H9 (cell line): ENCODE results near the gene CLEC12A. TPM values are rescaled to one million over a fixed set of nuclear protein-coding genes. Genes with fewer than 3 reads are reported as not detected.
A peak's percentile ranks its signal among the peaks of the same experiment; 100 is the strongest.

Experiments
- DNase-seq: peaks from one replicate; pipeline ENCODE4 v3.0.0-alpha.2; 2017
- H2AFZ ChIP-seq: one replicate; pipeline ENCODE4 v1.6.1; 2013; ENCODE audit warnings: mild to moderate bottlenecking, low read length, control low read depth, moderate library complexity
- H2AK5ac ChIP-seq: 2 replicates; pipeline ENCODE4 v1.6.1; 2013; ENCODE audit warnings: low read length, control low read depth, mixed read lengths; ENCODE audit not compliant: insufficient read length
- H2BK120ac ChIP-seq: one replicate; pipeline ENCODE4 v1.6.1; 2013; ENCODE audit warnings: low read depth, mild to moderate bottlenecking, low read length, control low read depth, inconsistent platforms; ENCODE audit not compliant: poor library complexity, severe bottlenecking
- H2BK12ac ChIP-seq: 2 replicates; pipeline ENCODE4 v1.6.1; 2013; ENCODE audit warnings: low read length, control low read depth, mixed read lengths, low read depth; ENCODE audit not compliant: insufficient read length
- H2BK15ac ChIP-seq: 2 replicates; pipeline ENCODE4 v1.6.1; 2013; ENCODE audit warnings: low read depth, low read length, control low read depth
- H2BK20ac ChIP-seq: one replicate; pipeline ENCODE4 v1.6.1; 2013; ENCODE audit warnings: low read depth, mild to moderate bottlenecking, low read length, control low read depth, inconsistent platforms; ENCODE audit not compliant: poor library complexity, severe bottlenecking
- H2BK5ac ChIP-seq: 2 replicates; pipeline ENCODE4 v1.6.1; 2013; ENCODE audit warnings: low read length, control low read depth, mixed read lengths; ENCODE audit not compliant: insufficient read length
- H3K14ac ChIP-seq: 2 replicates; pipeline ENCODE4 v1.6.1; 2013; ENCODE audit warnings: low read length, control low read depth; ENCODE audit not compliant: insufficient read depth
- H3K18ac ChIP-seq: 2 replicates; pipeline ENCODE4 v1.6.1; 2013; ENCODE audit warnings: low read depth, mild to moderate bottlenecking, mixed read lengths, low read length, control low read depth; ENCODE audit not compliant: insufficient read length
- H3K23ac ChIP-seq: 2 replicates; pipeline ENCODE4 v1.6.1; 2013; ENCODE audit warnings: low read length, control low read depth, mixed read lengths, low read depth; ENCODE audit not compliant: insufficient read length
- H3K23me2 ChIP-seq: 2 replicates; pipeline ENCODE4 v1.6.1; 2013; ENCODE audit warnings: low read depth, mild to moderate bottlenecking, mixed read lengths, low read length, control low read depth; ENCODE audit not compliant: insufficient read length, poor library complexity, severe bottlenecking
- H3K27ac ChIP-seq: 2 replicates; pipeline ENCODE4 v1.5.1; 2013; ENCODE audit warnings: low read length, control low read depth, mixed read lengths, low read depth; ENCODE audit not compliant: insufficient read length
- H3K27me3 ChIP-seq: 2 replicates; pipeline ENCODE4 v1.6.1; 2013; ENCODE audit warnings: low read length, control low read depth, inconsistent platforms; ENCODE audit not compliant: insufficient read depth
- H3K4ac ChIP-seq: 2 replicates; pipeline ENCODE4 v1.6.1; 2013; ENCODE audit warnings: low read depth, mild to moderate bottlenecking, control low read depth, inconsistent platforms, low read length, moderate library complexity
- H3K4me1 ChIP-seq: 2 replicates; pipeline ENCODE4 v1.6.1; 2013; ENCODE audit warnings: low read length, control low read depth, inconsistent platforms; ENCODE audit not compliant: insufficient read depth
- H3K4me2 ChIP-seq: 2 replicates; pipeline ENCODE4 v1.6.1; 2013; ENCODE audit warnings: low read length, control low read depth, mixed read lengths; ENCODE audit not compliant: insufficient read length, insufficient read depth
- H3K56ac ChIP-seq: 2 replicates; pipeline ENCODE4 v1.6.1; 2013; ENCODE audit warnings: low read depth, mild to moderate bottlenecking, mixed read lengths, low read length, control low read depth; ENCODE audit not compliant: insufficient read length
- H3K79me1 ChIP-seq: 2 replicates; pipeline ENCODE4 v1.6.1; 2013; ENCODE audit warnings: low read depth, mild to moderate bottlenecking, moderate library complexity, low read length, control low read depth, inconsistent platforms; ENCODE audit not compliant: insufficient read depth, poor library complexity, severe bottlenecking
- H3K79me2 ChIP-seq: 2 replicates; pipeline ENCODE4 v1.6.1; 2013; ENCODE audit warnings: low read length, control low read depth, inconsistent platforms; ENCODE audit not compliant: insufficient read depth
- H3K9ac ChIP-seq: 2 replicates; pipeline ENCODE4 v1.6.1; 2013; ENCODE audit warnings: low read length, control low read depth, mixed read lengths; ENCODE audit not compliant: insufficient read length; ENCODE audit errors: extremely low read depth
- H3K9me3 ChIP-seq: one replicate; pipeline ENCODE4 v1.6.1; 2013; ENCODE audit warnings: low read depth, low read length, inconsistent platforms; ENCODE audit not compliant: control insufficient read depth
- H3T11ph ChIP-seq: one replicate; pipeline ENCODE4 v1.6.1; 2013; ENCODE audit warnings: mild to moderate bottlenecking, low read length, control low read depth, inconsistent platforms
- H4K20me1 ChIP-seq: one replicate; pipeline ENCODE4 v1.6.1; 2013; ENCODE audit not compliant: control insufficient read depth, insufficient read length, insufficient read depth
- H4K5ac ChIP-seq: 2 replicates; pipeline ENCODE4 v1.6.1; 2013; ENCODE audit warnings: low read depth, mild to moderate bottlenecking, mixed read lengths, low read length, control low read depth; ENCODE audit not compliant: insufficient read length
- H4K8ac ChIP-seq: replicated peaks from 2 replicates; pipeline ENCODE4 v1.6.1; 2013; ENCODE audit warnings: low read length, control low read depth, mixed read lengths, low read depth; ENCODE audit not compliant: insufficient read length
- H4K91ac ChIP-seq: 2 replicates; pipeline ENCODE4 v1.6.1; 2013; ENCODE audit warnings: low read depth, mild to moderate bottlenecking, moderate library complexity, mixed read lengths, low read length, control low read depth; ENCODE audit not compliant: insufficient read length
- H3K27ac Mint-ChIP-seq, 3 experiments: 2 replicates in 2 of 3; 3 replicates in 1 of 3; pipeline ENCODE4 v1.8.0; 2020 to 2021; ENCODE audit warnings: mixed read lengths in 3 of 3, mild to moderate bottlenecking in 1 of 3, moderate library complexity in 1 of 3
- H3K27me3 Mint-ChIP-seq: 2 replicates; pipeline ENCODE4 v1.8.0; 2021; ENCODE audit warnings: low read depth, mild to moderate bottlenecking, moderate library complexity, mixed read lengths
- H3K36me3 Mint-ChIP-seq, 3 experiments: 2 replicates in 2 of 3; 3 replicates in 1 of 3; pipeline ENCODE4 v1.8.0; 2020 to 2021; ENCODE audit warnings: low read depth in 3 of 3, mixed read lengths in 3 of 3; ENCODE audit not compliant: insufficient read depth in 1 of 3
- H3K4me1 Mint-ChIP-seq, 2 experiments: 2 replicates each; pipeline ENCODE4 v1.8.0; 2020; ENCODE audit warnings: mixed read lengths in 2 of 2
- H3K4me3 Mint-ChIP-seq, 2 experiments: 2 replicates in 1 of 2; 3 replicates in 1 of 2; pipeline ENCODE4 v1.8.0; 2020 to 2021; ENCODE audit warnings: mild to moderate bottlenecking in 2 of 2, mixed read lengths in 2 of 2, moderate library complexity in 1 of 2
- H3K9me3 Mint-ChIP-seq, 2 experiments: 2 replicates in 1 of 2; 3 replicates in 1 of 2; pipeline ENCODE4 v1.8.0; 2020; ENCODE audit warnings: mild to moderate bottlenecking in 2 of 2, mixed read lengths in 2 of 2, moderate library complexity in 1 of 2
- CTCF ChIP-seq: fragments of 200-600 bp; sonication (generic); conservative IDR thresholded peaks from 3 replicates; pipeline ENCODE4 v1.8.0; 2021; ENCODE audit warnings: antibody characterized with exemption, mild to moderate bottlenecking
- WGBS: extraction: QIAGEN DNeasy Blood & Tissue Kit; methylation state at CpG from one replicate; pipeline ENCODE4 v1.1.7; 2013; ENCODE audit warnings: missing lambda C conversion rate, low lambda C conversion rate, mixed read lengths; ENCODE audit not compliant: insufficient read length; ENCODE audit errors: extremely low coverage; 5-methylcytosine and 5-hydroxymethylcytosine counted together
- total RNA-seq: library from RNA; stranded (reverse); gene quantifications from 2 replicates; pipeline ENCODE4 v1.2.1, GENCODE V29; 2021

CLEC12A gene
- total RNA-seq, 1 experiment from 2014 or later = not detected

- DNase-seq = no peak
- no peaks in the 10 kb centered on the region for H3K4me1 ChIP-seq
- no peaks in the 10 kb centered on the region for H3K27me3 ChIP-seq
Measured at GRCh38 chr12:9940375-9940774, 30.8 kb upstream of the CLEC12A start.

More at GRCh38 chr12:9940375-9940774, 30.8 kb upstream of the CLEC12A start:
- Histone ChIP-seq H3K4me2 (no peak overlapping the region), H3K27ac (no peak overlapping the region), H2BK5ac (no peak overlapping the region), H3K4ac (no peak overlapping the region), H2AK5ac (no peak overlapping the region), H4K8ac (no peak overlapping the region), H2AFZ (no peak overlapping the region), H2BK15ac (no peak overlapping the region), H2BK12ac (no peak overlapping the region), H3K79me1 (no peaks in the 10 kb centered on the region), H3K14ac (no peak overlapping the region), H3K23me2 (no peaks in the 10 kb centered on the region), H3K9me3 (no peaks in the 10 kb centered on the region), H4K20me1 (no peaks in the 10 kb centered on the region), H3K9ac (no peak overlapping the region), H3K23ac (no peak overlapping the region), H2BK20ac (no peak overlapping the region), H3K18ac (no peak overlapping the region), H3T11ph (no peak overlapping the region), H3K79me2 (no peaks in the 10 kb centered on the region), H4K5ac (no peak overlapping the region), H4K91ac (no peak overlapping the region), H2BK120ac (no peak overlapping the region), H3K56ac (no peak overlapping the region)
- no peaks in the 10 kb centered on the region for H3K27me3 Mint-ChIP-seq
- WGBS = no CpG with 5 or more reads among the region's 2 CpGs
- peaks cover 3 to 5% of the 10 kb centered on the region in 2 experiments; a peak in 3 of 4 replicates for H3K4me1 Mint-ChIP-seq
- H3K36me3 Mint-ChIP-seq = no peaks in the 10 kb centered on the region
- TF ChIP-seq CTCF = peak; percentile 57; the same call in 2 of the 3 replicates
- no peaks in the 10 kb centered on the region for H3K9me3 Mint-ChIP-seq
- H3K4me3 Mint-ChIP-seq = no peak overlapping the region
- no peak overlapping the region for H3K27ac Mint-ChIP-seq
